Liver (tissue), 9 donors: Measurements from ENCODE around the gene OTUD1. TPM values are rescaled to one million over a fixed set of nuclear protein-coding genes. Genes with fewer than 3 reads are reported as not detected.

ENCODE experiments used
- DNase-seq: peaks from one replicate; pipeline ENCODE4 v3.0.0-alpha.2; 2017; ENCODE audit warnings: low spot score
- H3K27ac ChIP-seq, 2 donors: one replicate each; pipeline ENCODE4 v1.7.0; 2013; ENCODE audit warnings: inconsistent platforms in 2 of 2, low read length in 2 of 2, control low read depth in 1 of 2, low read depth in 1 of 2, mild to moderate bottlenecking in 1 of 2
- H3K27me3 ChIP-seq, 4 donors: one replicate each; pipeline versions ENCODE4 v1.6.1 to v1.7.0; 2013; ENCODE audit warnings: low read length in 3 of 4, inconsistent platforms in 1 of 4, mild to moderate bottlenecking in 1 of 4, moderate library complexity in 1 of 4; ENCODE audit not compliant: control insufficient read depth in 4 of 4, insufficient read depth in 4 of 4
- H3K36me3 ChIP-seq, 4 donors: one replicate each; pipeline versions ENCODE4 v1.6.1 to v1.7.0; 2013; ENCODE audit warnings: low read length in 3 of 4, mild to moderate bottlenecking in 3 of 4, low read depth in 1 of 4, moderate library complexity in 1 of 4; ENCODE audit not compliant: control insufficient read depth in 4 of 4, insufficient read depth in 3 of 4
- H3K4me1 ChIP-seq, 4 donors: one replicate each; pipeline versions ENCODE4 v1.6.1 to v1.7.0; 2013; ENCODE audit warnings: low read length in 3 of 4, mild to moderate bottlenecking in 3 of 4, moderate library complexity in 1 of 4; ENCODE audit not compliant: control insufficient read depth in 4 of 4, insufficient read depth in 4 of 4
- H3K4me3 ChIP-seq, 3 donors: one replicate each; pipeline versions ENCODE4 v1.6.1 to v1.7.0; 2013; ENCODE audit warnings: low read length in 3 of 3, control low read depth in 1 of 3, low read depth in 1 of 3, mild to moderate bottlenecking in 1 of 3
- H3K9ac ChIP-seq, 2 donors: one replicate each; pipeline ENCODE4 v1.7.0; 2013; ENCODE audit warnings: low read length in 2 of 2, mild to moderate bottlenecking in 2 of 2, moderate library complexity in 2 of 2, control low read depth in 1 of 2, low read depth in 1 of 2
- H3K9me3 ChIP-seq, 4 donors: one replicate each; pipeline versions ENCODE4 v1.6.1 to v1.7.0; 2013; ENCODE audit warnings: low read length in 3 of 4; ENCODE audit not compliant: control insufficient read depth in 4 of 4
- EGR1 ChIP-seq, 2 donors: IDR thresholded peaks; 2 replicates each; pipeline ENCODE4 v1.6.1; 2016 to 2018; ENCODE audit warnings: antibody characterized with exemption in 2 of 2, low read depth in 2 of 2
- FOXA1 ChIP-seq: IDR thresholded peaks from 2 replicates; pipeline ENCODE4 v1.6.1; 2016; ENCODE audit warnings: antibody characterized with exemption
- FOXA2 ChIP-seq: IDR thresholded peaks from 2 replicates; pipeline ENCODE4 v1.6.1; 2016; ENCODE audit warnings: antibody characterized with exemption
- GABPA ChIP-seq, 2 donors: IDR thresholded peaks in 1 of 2; conservative IDR thresholded peaks in 1 of 2; 2 replicates each; pipeline ENCODE4 v1.6.1; 2016; ENCODE audit warnings: antibody characterized with exemption in 2 of 2, mild to moderate bottlenecking in 1 of 2, moderate library complexity in 1 of 2
- HNF4A ChIP-seq, 2 donors: conservative IDR thresholded peaks; 2 replicates each; pipeline ENCODE4 v1.6.1; 2016; ENCODE audit warnings: antibody characterized with exemption in 2 of 2, mild to moderate bottlenecking in 2 of 2
- HNF4G ChIP-seq: IDR thresholded peaks from 2 replicates; pipeline ENCODE4 v1.6.1; 2016; ENCODE audit warnings: antibody characterized with exemption
- JUND ChIP-seq, 2 donors: IDR thresholded peaks; 2 replicates each; pipeline ENCODE4 v1.6.1; 2016; ENCODE audit warnings: antibody characterized with exemption in 2 of 2
- NR2F2 ChIP-seq: IDR thresholded peaks from 2 replicates; pipeline ENCODE4 v1.6.1; 2016; ENCODE audit warnings: antibody characterized with exemption
- RAD21 ChIP-seq, 2 donors: IDR thresholded peaks; 2 replicates each; pipeline ENCODE4 v1.6.1; 2016; ENCODE audit warnings: antibody characterized with exemption in 2 of 2, mild to moderate bottlenecking in 2 of 2
- RXRA ChIP-seq, 2 donors: IDR thresholded peaks; 2 replicates each; pipeline ENCODE4 v1.6.1; 2017 to 2018; ENCODE audit warnings: antibody characterized with exemption in 2 of 2, mild to moderate bottlenecking in 1 of 2
- SP1 ChIP-seq: IDR thresholded peaks from 2 replicates; pipeline ENCODE4 v1.6.1; 2018; ENCODE audit warnings: antibody characterized with exemption, mild to moderate bottlenecking
- TAF1 ChIP-seq: conservative IDR thresholded peaks from 2 replicates; pipeline ENCODE4 v1.6.1; 2016; ENCODE audit warnings: antibody characterized with exemption, mild to moderate bottlenecking
- YY1 ChIP-seq: IDR thresholded peaks from 2 replicates; pipeline ENCODE4 v1.6.1; 2016; ENCODE audit warnings: antibody characterized with exemption, mild to moderate bottlenecking
- WGBS: extraction: QIAGEN DNeasy Blood & Tissue Kit; methylation state at CpG from one replicate; pipeline ENCODE4 v1.1.7; 2013; 5-methylcytosine and 5-hydroxymethylcytosine counted together
- polyA plus RNA-seq, 2 donors: library from polyadenylated mRNA; stranded (reverse) in 1 of 2; unstranded in 1 of 2; fragments of 200-250 nt in 1 of 2; fragments of >200 nt in 1 of 2; fragmentation: Nextera tagmentation in 1 of 2; extraction: Ambion mirVana in 1 of 2; gene quantifications; one replicate each; pipeline versions ENCODE4 v1.2.1 to v1.2.3, GENCODE V29; 2013 to 2015
- total RNA-seq, 2 donors: library from RNA; depleted of rRNA; stranded (reverse); fragments of >200 nt; gene quantifications; one replicate each; pipeline ENCODE4 v1.2.3, GENCODE V29; 2014
- TF ChIP-seq, protein P1 (sequence below): IDR thresholded peaks from 2 replicates; pipeline ENCODE4 v1.6.1; 2016; ENCODE audit warnings: antibody characterized with exemption
- TF ChIP-seq, protein P2 (sequence below): IDR thresholded peaks from 2 replicates; pipeline ENCODE4 v1.6.1; 2016; ENCODE audit warnings: antibody characterized with exemption
- TF ChIP-seq, protein P3 (sequence below): fragments of 150-350 bp; IDR thresholded peaks from 2 replicates; pipeline ENCODE4 v1.5.1; 2017; ENCODE audit warnings: improper control_type of control experiment, low read depth, low read length; ENCODE audit not compliant: missing input control
- TF ChIP-seq, protein P4 (sequence below): IDR thresholded peaks from 2 replicates; pipeline ENCODE4 v1.6.1; 2016; ENCODE audit warnings: antibody characterized with exemption
- TF ChIP-seq, protein P5 (sequence below): IDR thresholded peaks from 2 replicates; pipeline ENCODE4 v1.6.1; 2016; ENCODE audit warnings: antibody characterized with exemption, mild to moderate bottlenecking
- donor health status: healthy.
- donor health status: healthy.
- donor health status: healthy.
- donor health status: healthy.
- donor health status: healthy.

OTUD1 gene
- total and polyA plus RNA-seq, 4 donors, result 1.5 to 5.9 (median 2.9) TPM

DNA sequence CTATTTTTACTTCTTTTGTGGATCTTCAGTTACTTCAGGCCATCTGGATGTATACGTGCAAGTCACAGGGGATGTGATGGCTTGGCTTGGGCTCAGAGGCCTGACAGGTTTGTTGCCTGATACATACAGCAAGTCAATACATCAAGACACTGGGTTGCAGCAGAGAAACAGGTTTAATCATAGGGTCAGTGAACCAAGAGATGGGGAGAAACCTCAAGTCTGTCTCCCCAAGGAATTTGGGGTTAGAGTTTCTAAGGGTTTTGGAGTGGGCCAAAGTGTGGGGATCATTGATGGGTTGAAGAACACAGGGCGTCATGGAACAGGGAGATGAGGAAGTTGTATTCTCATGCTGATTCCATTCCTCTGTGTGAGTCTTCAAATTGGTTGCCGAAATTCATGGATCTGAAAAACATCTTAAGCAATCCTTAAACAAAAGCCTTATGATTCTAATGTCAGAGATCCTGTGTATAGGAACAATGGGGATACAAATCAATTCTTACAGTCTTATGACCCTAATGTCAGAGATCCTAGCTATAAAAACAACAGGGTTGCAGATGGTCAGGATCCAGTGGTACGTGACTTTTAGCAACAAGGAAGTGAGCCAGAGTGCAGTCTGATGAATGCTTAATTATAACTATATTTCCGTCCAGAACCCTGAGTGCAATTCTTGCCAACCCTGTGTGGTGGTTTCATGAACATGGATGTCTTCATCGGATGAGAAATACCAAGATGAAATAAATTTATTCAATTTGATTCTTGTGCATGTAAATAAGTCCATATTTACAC, 18.9 kb downstream of the OTUD1 start:
- DNase-seq, result no peak
- Histone ChIP-seq H3K4me1 (no peaks in the 10 kb centered on the region), H3K4me3 (no peak overlapping the region), H3K9me3 (no peaks in the 10 kb centered on the region), H3K9ac (no peak overlapping the region), H3K27ac (no peak overlapping the region), H3K27me3 (no peaks in the 10 kb centered on the region), H3K36me3 (no peaks in the 10 kb centered on the region)
- TF ChIP-seq, protein P1, sequence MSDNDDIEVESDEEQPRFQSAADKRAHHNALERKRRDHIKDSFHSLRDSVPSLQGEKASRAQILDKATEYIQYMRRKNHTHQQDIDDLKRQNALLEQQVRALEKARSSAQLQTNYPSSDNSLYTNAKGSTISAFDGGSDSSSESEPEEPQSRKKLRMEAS, result no peak
- TF ChIP-seq, protein P2, sequence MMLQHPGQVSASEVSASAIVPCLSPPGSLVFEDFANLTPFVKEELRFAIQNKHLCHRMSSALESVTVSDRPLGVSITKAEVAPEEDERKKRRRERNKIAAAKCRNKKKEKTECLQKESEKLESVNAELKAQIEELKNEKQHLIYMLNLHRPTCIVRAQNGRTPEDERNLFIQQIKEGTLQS, result no peak
- TF ChIP-seq HNF4G (no peak), JUND (IDR thresholded peaks at IDR 0.05) (no peak), RXRA (IDR thresholded peaks at IDR 0.05) (no peak), FOXA2 (no peak), EGR1 (IDR thresholded peaks at IDR 0.05; ENCODE audit: low read depth in 2 of 2) (no peak), GABPA (IDR thresholded peaks at IDR 0.05 in 1 of 2, conservative IDR thresholded peaks at IDR 0.05 in 1 of 2) (no peak), FOXA1 (no peak), TAF1 (no peak), NR2F2 (no peak), SP1 (no peak), RAD21 (IDR thresholded peaks at IDR 0.05) (no peak), YY1 (no peak), HNF4A (conservative IDR thresholded peaks at IDR 0.05) (no peak)
- TF ChIP-seq, protein P3, sequence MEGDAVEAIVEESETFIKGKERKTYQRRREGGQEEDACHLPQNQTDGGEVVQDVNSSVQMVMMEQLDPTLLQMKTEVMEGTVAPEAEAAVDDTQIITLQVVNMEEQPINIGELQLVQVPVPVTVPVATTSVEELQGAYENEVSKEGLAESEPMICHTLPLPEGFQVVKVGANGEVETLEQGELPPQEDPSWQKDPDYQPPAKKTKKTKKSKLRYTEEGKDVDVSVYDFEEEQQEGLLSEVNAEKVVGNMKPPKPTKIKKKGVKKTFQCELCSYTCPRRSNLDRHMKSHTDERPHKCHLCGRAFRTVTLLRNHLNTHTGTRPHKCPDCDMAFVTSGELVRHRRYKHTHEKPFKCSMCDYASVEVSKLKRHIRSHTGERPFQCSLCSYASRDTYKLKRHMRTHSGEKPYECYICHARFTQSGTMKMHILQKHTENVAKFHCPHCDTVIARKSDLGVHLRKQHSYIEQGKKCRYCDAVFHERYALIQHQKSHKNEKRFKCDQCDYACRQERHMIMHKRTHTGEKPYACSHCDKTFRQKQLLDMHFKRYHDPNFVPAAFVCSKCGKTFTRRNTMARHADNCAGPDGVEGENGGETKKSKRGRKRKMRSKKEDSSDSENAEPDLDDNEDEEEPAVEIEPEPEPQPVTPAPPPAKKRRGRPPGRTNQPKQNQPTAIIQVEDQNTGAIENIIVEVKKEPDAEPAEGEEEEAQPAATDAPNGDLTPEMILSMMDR, result no peak
- TF ChIP-seq, protein P4, sequence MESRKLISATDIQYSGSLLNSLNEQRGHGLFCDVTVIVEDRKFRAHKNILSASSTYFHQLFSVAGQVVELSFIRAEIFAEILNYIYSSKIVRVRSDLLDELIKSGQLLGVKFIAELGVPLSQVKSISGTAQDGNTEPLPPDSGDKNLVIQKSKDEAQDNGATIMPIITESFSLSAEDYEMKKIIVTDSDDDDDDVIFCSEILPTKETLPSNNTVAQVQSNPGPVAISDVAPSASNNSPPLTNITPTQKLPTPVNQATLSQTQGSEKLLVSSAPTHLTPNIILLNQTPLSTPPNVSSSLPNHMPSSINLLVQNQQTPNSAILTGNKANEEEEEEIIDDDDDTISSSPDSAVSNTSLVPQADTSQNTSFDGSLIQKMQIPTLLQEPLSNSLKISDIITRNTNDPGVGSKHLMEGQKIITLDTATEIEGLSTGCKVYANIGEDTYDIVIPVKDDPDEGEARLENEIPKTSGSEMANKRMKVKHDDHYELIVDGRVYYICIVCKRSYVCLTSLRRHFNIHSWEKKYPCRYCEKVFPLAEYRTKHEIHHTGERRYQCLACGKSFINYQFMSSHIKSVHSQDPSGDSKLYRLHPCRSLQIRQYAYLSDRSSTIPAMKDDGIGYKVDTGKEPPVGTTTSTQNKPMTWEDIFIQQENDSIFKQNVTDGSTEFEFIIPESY, result no peak
- TF ChIP-seq, protein P5, sequence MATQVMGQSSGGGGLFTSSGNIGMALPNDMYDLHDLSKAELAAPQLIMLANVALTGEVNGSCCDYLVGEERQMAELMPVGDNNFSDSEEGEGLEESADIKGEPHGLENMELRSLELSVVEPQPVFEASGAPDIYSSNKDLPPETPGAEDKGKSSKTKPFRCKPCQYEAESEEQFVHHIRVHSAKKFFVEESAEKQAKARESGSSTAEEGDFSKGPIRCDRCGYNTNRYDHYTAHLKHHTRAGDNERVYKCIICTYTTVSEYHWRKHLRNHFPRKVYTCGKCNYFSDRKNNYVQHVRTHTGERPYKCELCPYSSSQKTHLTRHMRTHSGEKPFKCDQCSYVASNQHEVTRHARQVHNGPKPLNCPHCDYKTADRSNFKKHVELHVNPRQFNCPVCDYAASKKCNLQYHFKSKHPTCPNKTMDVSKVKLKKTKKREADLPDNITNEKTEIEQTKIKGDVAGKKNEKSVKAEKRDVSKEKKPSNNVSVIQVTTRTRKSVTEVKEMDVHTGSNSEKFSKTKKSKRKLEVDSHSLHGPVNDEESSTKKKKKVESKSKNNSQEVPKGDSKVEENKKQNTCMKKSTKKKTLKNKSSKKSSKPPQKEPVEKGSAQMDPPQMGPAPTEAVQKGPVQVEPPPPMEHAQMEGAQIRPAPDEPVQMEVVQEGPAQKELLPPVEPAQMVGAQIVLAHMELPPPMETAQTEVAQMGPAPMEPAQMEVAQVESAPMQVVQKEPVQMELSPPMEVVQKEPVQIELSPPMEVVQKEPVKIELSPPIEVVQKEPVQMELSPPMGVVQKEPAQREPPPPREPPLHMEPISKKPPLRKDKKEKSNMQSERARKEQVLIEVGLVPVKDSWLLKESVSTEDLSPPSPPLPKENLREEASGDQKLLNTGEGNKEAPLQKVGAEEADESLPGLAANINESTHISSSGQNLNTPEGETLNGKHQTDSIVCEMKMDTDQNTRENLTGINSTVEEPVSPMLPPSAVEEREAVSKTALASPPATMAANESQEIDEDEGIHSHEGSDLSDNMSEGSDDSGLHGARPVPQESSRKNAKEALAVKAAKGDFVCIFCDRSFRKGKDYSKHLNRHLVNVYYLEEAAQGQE, result no peak
- WGBS, result 90% methylated on average over 6 of the region's 6 CpGs
